ENCODE results near the gene AGAP9. TPM values are rescaled to one million over a fixed set of nuclear protein-coding genes. Genes with fewer than 3 reads are reported as not detected.
"Not testable (repeated sequence)": the region's sequence is repeated elsewhere in the genome, so short reads cannot be mapped to it uniquely, and the experiment has no call there.

The AGAP9 gene
- total and polyA plus RNA-seq, 2 of the 13 experiments (the other 11 are each of a cell fraction or from before 2014, with no cell fraction given), result 5.1 to 12.0 TPM

- TF ChIP-seq ZNF646 (CRISPR knock-in tag; IDR thresholded peaks at IDR 0.05) (peak; percentile 81), TFDP1 (CRISPR knock-in tag; IDR thresholded peaks at IDR 0.05; ENCODE audit: borderline replicate concordance) (0 out of 2 replicates have a peak, but pooled peaks have one; percentile 15), ZNF292 (CRISPR knock-in tag; IDR thresholded peaks at IDR 0.05; ENCODE audit: borderline replicate concordance, low read depth) (peak; percentile 36; the same call in 1 of the 2 replicates), FOXA3 (CRISPR knock-in tag; IDR thresholded peaks at IDR 0.05) (peak; percentile 22; the same call in 1 of the 2 replicates), ZGPAT (CRISPR knock-in tag; IDR thresholded peaks at IDR 0.05) (0 out of 2 replicates have a peak, but pooled peaks have one; percentile 27), SALL1 (CRISPR knock-in tag; IDR thresholded peaks at IDR 0.05) (peak; percentile 47), MYC (CRISPR knock-in tag; IDR thresholded peaks at IDR 0.05; ENCODE audit: borderline replicate concordance) (peak; percentile 26; the same call in 1 of the 2 replicates), PHF21A (CRISPR knock-in tag; IDR thresholded peaks at IDR 0.05) (peak; percentile 48; the same call in 1 of the 2 replicates)
Measured at GRCh38 chr10:47558109-47558508, 34.7 kb upstream of the AGAP9 start (continued).

GRCh38 chr10:47557616-47558015 is 34.2 kb upstream of the AGAP9 start:
- CTCF ChIA-PET (ENCODE audit: low intra/inter-chr PET ratio, low total read pairs), result not testable (repeated sequence)
- H3K27ac ChIP-seq (ENCODE audit: extremely low read length, insufficient read depth, low read length), result peak overlapping the region; percentile 55

More at GRCh38 chr10:47557616-47558015, 34.2 kb upstream of the AGAP9 start:
- in situ Hi-C loops (cut with HindIII; ENCODE audit: extremely low pct_ligation_motif_present, low pct_unique_long_range_greater_than_20kb); H3K4me3 ChIP-seq (replicated peaks in 1 of 3; ENCODE audit: insufficient read depth in 1 of 3, low read depth in 2 of 3, low read length in 3 of 3); H3K36me3 ChIP-seq (replicated peaks in 1 of 2; ENCODE audit: control insufficient read depth in 1 of 2, insufficient read depth in 2 of 2, low read length in 2 of 2); BruUV-seq (replicated peaks); H4K20me1 ChIP-seq (ENCODE audit: insufficient read depth, low read length); FAIRE-seq; H3K9me3 ChIP-seq (ENCODE audit: low read length); ATAC-seq; intact Hi-C loops (cut with micrococcal nuclease; ENCODE audit: unreplicated experiment); H2AFZ ChIP-seq (ENCODE audit: low read length); POLR2A ChIA-PET; H3K9ac ChIP-seq (ENCODE audit: insufficient read depth, low read depth, low read length); H3K79me2 ChIP-seq (ENCODE audit: insufficient read depth, low read length); H3K27me3 ChIP-seq (ENCODE audit: control insufficient read depth in 1 of 2, insufficient read depth in 2 of 2, low read length in 2 of 2); DNase-seq (ENCODE audit: low spot score): not testable (repeated sequence)
- 0 out of 2 replicates have a peak overlapping the region, but pooled peaks have one; percentile 3 for H3K4me2 ChIP-seq (ENCODE audit: low read depth, low read length)
- H3K4me1 ChIP-seq (ENCODE audit: insufficient read depth, low read length), result peaks cover 28% of the 10 kb centered on the region

Measured in HepG2 (cell line).